Bronchial epithelial cell (primary cell): ENCODE data around the gene PXDN. TPM values are rescaled to one million over a fixed set of nuclear protein-coding genes. Genes with fewer than 3 reads are reported as not detected.

ENCODE experiments used
- DNase-seq: peaks from one replicate; pipeline ENCODE4 v3.0.0-alpha.2; 2010; ENCODE audit warnings: low read depth
- FAIRE-seq: peaks from 2 replicates; lab custom pipeline; 2011; peaks lifted over from hg19 to GRCh38; lab: Jason Lieb, UNC
- H3K27me3 ChIP-seq: 2 replicates; pipeline ENCODE4 v1.5.1; 2011; ENCODE audit warnings: low read length; ENCODE audit not compliant: control insufficient read depth, insufficient read depth
- H3K36me3 ChIP-seq: 2 replicates; pipeline ENCODE4 v1.5.1; 2011; ENCODE audit warnings: low read length; ENCODE audit not compliant: control insufficient read depth, insufficient read depth
- H3K4me3 ChIP-seq: 2 replicates; pipeline ENCODE4 v1.5.1; 2011; ENCODE audit warnings: mild to moderate bottlenecking, low read depth, low read length, control low read depth
- CTCF ChIP-seq: IDR thresholded peaks from 2 replicates; pipeline ENCODE4 v1.5.1; 2011; ENCODE audit warnings: mild to moderate bottlenecking, moderate library complexity, low read length, control low read depth, inconsistent platforms; ENCODE audit not compliant: insufficient read depth, severe bottlenecking
- total RNA-seq: library from RNA; depleted of rRNA; stranded (reverse); fragments of >200 nt; gene quantifications from 2 replicates; pipeline ENCODE4 v1.2.1, GENCODE V29; 2014

Gene PXDN
- 29.2 and 34.0 TPM in 2 replicates for total RNA-seq

- TF ChIP-seq CTCF, result no peak
- H3K36me3 ChIP-seq, result no peaks in the 10 kb centered on the region
- peak within 1 kb of the TSS; percentile 61 for H3K4me3 ChIP-seq
- H3K27me3 ChIP-seq, result peaks cover 4% of the 10 kb centered on the region
- DNase-seq (peak; percentile 29), FAIRE-seq (no peak)
Measured at GRCh38 chr2:1744446-1745170, at the start of gene PXDN. PXDN (minus strand) TSS chr2:1744515; CDS start chr2:1744455, 60 bp downstream.

- no peaks in the 10 kb centered on the region for H3K36me3 ChIP-seq
- TF ChIP-seq CTCF, result no peak
- H3K27me3 ChIP-seq, result no peaks in the 10 kb centered on the region
- no peak for FAIRE-seq
- no peak for DNase-seq
- H3K4me3 ChIP-seq, result no peak overlapping the region
Measured at GRCh38 chr2:1793868-1794445, 49.6 kb upstream of the PXDN start.

- FAIRE-seq (no peak), DNase-seq (no peak)
- Histone ChIP-seq H3K27me3 (no peaks in the 10 kb centered on the region), H3K36me3 (no peaks in the 10 kb centered on the region), H3K4me3 (no peak overlapping the region)
- no peak for TF ChIP-seq CTCF
Measured at GRCh38 chr2:1793001-1793867, 48.9 kb upstream of the PXDN start.

GRCh38 chr2:1791685-1792435, 47.5 kb upstream of the PXDN start:
- peak; percentile 43 for DNase-seq
- TF ChIP-seq CTCF, result no peak
- FAIRE-seq, result no peak
- Histone ChIP-seq H3K36me3 (no peaks in the 10 kb centered on the region), H3K4me3 (no peak overlapping the region), H3K27me3 (no peaks in the 10 kb centered on the region)

- no peak for TF ChIP-seq CTCF
- H3K4me3 ChIP-seq, result no peak overlapping the region
- H3K27me3 ChIP-seq, result no peaks in the 10 kb centered on the region
- FAIRE-seq (no peak), DNase-seq (no peak)
- H3K36me3 ChIP-seq, result no peaks in the 10 kb centered on the region
Measured at GRCh38 chr2:1791006-1791605, 46.8 kb upstream of the PXDN start.
